HG02610 (cell line): ENCODE results near the gene HDAC7.

Experiments used
- ATAC-seq: cut with Tn5 transposase; IDR thresholded peaks from one replicate; pipeline ENCODE4 v1.9.1; 2021; ENCODE audit warnings: mild to moderate bottlenecking, moderate library complexity; ENCODE audit not compliant: unreplicated experiment

The HDAC7 gene

DNA sequence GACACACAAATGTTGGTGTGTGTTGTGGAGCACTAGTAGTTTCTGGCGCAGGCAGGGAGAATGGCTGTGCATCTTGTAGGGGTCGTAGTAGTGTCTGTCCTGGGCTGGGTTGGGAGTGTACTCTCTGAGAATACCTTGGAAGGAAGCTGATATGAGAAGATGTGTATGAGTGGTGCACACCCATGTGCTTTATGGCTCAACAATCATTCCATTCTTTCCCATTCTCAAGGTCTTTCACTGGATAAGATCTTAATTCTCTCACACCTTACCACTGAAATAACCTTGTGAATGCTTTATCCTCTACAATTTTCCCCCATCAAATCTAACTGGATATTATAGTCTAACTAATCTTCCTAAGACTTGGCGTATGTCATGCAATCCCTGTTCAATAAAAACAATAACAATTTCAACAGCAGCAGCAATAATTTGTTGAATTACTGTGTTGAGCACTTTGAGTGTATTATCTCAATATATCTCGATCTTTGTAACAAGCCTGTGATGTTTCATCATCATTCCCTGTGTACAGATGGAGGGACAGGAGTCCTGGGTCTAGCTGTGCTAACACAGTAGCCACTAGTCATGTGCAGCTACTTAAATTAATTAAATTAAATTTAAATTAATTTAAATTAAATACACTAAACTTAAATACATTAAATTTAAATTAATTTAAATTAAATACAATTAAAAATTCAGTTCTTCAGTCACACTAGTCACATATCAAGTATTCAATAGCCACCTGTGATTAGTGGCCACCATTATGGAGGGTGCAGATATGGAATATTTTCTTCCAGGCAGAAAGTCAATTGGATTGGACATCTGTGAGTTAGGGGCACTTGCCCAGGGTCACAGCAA lies 50.2 kb downstream of the HDAC7 start:
- no peak for ATAC-seq

- no peak for ATAC-seq
Observed at GRCh38 chr12:47768323-47768811, 51.3 kb downstream of the HDAC7 start.

DNA sequence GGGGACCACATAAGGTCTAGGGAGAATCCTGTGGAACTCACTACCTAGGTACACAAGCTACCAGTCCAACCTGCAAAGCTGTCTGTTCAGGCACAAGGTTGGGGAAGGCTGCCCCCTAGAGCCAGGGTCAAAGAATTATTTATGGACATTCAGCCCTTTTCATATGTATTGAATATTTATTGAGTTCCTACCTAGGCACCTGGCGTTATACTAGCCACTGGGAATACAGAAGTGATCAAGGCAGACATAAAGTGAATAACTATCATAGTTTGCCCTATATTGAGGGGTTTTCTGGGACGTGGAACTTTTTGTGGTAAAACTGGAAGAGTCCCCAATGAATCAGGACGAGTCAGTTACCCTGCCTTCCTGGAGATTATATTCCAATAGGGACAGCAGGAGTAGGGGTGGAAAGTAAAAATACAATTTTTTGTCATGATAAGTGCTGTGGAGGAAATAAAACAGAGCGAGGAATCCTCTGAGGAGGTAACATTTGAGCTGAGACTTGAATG lies 52.4 kb downstream of the HDAC7 start:
- ATAC-seq = no peak

GRCh38 chr12:47766502-47767215 lies 53.0 kb downstream of the HDAC7 start:
- ATAC-seq = no peak

GRCh38 chr12:47763481-47764346 lies 56.0 kb downstream of the HDAC7 start:
- ATAC-seq = no peak

- no peak for ATAC-seq
Observed at GRCh38 chr12:47762850-47763465, 56.7 kb downstream of the HDAC7 start.

DNA sequence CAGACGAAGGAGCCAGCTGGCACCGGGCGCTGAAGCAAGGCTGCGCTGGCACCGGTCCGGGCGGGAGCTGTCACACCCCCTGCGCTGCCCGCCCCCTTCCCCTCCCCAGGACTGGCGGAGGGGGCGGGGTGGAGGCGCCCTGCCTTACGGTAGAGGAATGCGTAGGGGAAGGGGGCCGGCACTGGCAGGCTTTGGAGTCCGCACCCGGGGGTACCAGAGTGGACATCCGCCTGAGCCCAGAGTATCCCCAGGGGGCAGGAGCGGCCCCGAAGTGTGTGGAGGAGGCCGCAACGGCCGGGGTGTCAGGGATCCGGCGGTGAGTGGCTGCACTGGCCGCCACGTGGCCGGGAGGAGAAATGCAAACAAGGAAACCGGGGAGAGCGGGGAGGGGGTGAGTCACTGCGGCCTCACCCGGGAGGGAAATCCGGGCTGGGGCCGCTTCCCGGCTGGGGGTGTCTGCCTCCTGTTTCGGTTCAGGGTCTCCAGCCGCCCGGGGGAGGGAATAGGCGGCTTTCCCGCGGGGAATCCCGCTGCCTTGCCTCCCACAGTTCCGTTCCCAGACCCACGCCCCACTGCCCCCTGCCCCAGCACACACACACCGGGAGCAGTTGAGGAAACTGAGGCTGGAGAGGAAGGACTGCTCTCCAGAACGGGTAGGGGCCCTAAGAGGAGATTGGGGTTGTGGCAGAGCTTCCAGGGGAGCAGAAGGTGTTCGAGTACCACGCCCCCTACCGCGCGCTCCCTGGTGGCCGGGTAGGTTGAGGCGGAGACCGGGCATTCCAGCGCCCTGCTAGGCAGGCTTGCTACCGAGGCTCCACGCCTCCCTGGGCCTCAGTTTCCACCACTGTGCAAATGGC lies 60.6 kb downstream of the HDAC7 start, which contains the start of gene RAPGEF3:
TSS of gene RAPGEF3 (minus strand) at position 47 of the 857 bp plus-strand sequence. CDS start 324 bp downstream, outside the sequence.
- ATAC-seq = peak; percentile 45

- ATAC-seq = no peak
Observed at GRCh38 chr12:47758584-47758833, 61.2 kb downstream of the HDAC7 start.

- ATAC-seq = no peak
Observed at GRCh38 chr12:47757840-47758583, 61.7 kb downstream of the HDAC7 start.

DNA sequence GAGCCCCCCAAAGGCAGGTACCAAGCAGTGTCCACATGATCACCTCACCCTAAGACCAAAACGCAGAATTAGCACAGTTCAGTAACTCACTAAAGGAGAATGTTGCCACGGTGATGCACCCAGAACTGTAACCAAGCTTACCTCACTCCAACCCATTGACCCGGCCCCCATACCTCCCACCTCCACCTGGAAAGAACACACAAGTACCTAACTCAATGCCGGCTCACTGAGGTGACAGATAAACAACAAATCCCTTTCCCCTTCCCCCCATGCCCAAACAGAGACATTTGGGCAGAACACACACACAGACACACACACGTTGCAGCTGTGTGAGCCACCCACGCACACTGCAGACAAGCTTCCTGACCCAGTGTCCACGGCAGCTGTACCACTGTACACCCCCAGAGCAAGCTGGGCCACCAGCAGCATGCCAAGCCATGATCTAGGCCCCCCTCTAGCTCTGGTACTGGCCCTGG lies 62.3 kb downstream of the HDAC7 start:
- no peak for ATAC-seq

DNA sequence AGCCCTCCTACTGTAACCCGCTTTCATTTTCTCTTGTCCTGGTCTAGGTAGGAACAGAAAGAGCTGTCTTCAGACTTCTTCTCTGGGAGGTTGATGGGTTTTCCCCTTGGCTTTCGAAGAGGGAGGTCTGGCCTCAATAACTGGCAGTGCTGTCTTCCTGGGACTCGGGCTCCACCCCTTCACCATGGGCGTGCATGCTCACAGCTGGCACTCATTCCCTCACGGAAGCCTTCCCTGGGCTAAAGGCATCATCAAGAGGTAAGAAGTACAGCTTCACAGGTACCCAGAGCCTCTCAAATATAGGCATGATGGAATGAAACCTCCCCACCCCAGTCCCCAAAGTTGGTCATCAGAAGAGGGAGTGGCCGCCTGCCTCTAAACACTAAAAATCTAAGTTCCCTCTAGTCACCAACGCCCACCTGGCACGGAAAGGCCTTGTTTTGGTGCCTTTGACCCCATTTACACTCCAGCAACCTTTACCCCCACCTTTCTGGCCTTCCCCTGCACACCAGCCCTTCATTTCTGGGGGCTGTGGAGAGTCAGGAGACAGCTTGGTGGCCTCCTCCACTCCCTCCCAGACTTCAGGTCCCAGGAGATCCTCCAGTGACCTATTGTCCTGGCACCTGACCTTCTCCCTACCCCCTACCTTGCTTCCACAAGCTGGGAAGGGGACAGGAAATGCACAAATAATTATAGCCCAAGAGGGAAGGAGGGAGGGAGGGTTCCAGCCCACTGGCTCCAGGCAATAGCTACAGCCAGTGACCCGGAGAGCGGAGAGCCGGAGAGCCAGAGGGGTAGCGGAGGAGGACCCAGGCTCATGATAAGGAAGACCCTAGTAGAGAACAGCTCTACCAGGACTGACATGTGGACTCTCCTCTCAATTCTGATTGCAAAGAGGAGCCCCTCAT lies 63.8 kb downstream of the HDAC7 start:
- ATAC-seq = peak; percentile 73

DNA sequence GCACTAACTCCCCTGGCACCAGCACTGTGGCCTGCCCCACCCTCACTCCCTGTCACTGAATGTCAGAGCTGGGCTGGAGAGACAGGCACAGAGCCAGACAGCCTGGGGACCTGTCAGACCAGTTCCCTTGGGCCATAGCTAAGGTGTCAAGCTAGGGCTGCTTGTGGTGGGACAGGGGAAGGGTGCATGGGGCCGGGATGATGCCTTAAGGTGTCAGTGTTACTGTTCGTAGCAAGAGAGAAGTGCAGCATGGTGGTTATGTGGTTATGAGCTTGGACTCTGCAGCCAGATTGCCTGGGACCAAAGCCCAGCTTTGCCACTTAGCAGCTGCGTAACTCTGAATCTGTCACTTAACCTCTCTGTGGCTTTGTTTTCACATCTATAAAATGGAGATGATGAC lies 64.8 kb downstream of the HDAC7 start:
- ATAC-seq = no peak

DNA sequence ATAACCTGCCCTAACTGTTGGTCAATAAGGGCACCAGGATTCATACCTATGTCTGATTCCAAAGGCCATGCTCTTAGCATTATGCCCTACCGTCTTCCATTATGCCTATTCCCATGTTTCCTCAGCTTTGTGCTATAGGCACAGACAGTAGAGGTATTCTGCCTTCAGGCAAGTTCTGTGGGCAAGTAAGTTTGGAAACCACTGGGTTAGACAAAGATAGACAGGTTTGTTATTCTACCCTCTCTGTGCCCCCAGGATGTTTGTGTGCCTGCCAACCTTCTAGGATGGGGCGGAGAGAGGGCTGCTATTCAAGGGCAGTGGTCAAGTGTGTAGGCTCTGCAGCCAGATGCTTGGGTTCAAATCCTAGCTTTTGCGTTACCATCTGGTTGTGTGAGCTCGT lies 65.6 kb downstream of the HDAC7 start:
- ATAC-seq = no peak

DNA sequence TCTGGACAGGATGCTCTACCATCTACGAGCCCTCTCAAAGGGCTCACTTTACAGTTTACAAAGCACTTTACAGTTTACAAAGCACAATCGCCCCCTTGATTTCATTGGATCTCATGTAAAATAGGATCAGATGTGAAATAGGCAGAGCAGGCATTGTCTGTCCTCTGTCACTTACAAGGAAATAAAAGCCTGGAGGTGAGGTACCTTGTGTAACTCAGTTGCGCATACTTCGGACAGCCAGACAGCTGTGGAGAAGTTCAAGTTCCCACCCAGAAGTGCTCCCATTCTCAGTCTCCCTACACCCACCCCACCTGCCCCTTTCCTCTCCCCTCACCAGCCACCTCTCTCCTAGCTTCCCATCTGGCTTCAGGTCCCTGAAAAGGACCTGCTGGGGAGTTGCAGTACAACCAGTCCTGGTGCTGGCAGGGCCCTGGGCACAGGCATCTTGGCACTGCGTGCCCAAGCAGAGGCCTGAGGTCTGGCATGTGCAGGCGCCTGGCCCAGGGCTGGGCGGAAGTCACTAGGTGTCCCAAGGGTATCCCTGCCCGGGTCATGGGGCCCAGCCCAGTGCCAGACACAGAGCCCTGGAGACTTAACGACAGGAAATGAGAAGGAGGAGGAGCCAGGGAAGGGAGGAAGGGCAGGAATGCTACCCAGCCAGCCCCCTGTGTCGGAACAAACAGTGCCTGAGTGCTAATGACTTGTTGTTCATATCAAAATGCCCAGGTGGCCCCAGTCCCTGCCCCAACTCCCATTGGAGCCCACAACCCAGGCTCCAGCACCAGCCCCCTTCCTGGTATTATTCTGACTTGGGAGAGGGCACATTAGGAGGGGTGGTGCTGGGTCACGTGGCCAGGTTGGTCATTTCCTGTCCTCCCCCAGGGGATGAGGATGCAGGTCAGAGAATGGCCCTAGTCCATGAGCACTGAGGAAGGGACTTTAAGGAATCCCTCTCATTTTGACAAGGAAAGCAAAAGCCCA lies 66.4 kb downstream of the HDAC7 start:
- ATAC-seq = no peak

DNA sequence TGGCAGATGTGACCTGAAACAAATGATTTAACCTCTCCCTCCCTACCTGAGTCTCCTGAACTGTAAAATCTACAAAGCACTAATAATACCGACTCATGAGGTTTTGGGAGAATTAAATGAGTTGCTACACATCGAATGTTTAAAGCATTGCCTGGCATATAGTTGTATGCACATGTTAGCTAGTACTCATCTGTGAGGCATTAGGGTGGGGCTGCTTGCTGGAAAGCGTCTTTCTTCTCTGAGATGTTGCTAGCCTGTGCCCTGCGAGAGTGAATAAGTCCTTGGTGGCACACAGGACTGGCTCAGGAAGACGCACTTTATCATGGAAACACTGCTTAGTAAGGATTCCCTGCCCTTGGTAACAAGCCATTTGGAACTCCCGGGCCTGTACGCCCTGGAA lies 67.2 kb downstream of the HDAC7 start:
- no peak for ATAC-seq

DNA sequence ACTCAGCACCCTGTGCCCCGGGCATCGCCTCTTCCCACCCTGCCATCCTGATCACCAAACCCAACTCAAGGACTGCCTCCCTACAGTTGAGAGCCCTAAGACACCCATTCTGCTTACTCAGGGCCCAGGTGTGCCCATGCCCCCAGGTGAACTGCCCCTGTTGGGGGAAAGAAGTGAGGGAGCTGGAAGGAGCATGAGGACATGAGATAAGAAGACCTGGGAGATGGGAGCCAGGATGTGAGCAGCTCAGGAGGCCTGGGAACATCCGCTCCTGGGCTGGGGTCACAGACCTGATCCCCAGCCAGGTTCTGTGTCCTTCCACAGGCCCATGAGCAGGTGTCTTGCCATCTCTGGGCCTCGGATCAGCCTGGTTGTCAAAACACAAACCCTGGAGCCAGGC lies 67.6 kb downstream of the HDAC7 start:
- ATAC-seq = no peak

GRCh38 chr12:47751561-47751960 lies 68.1 kb downstream of the HDAC7 start:
- ATAC-seq = no peak
